ENCODE measurements around the gene TBC1D3.
"Not testable (repeated sequence)": the region's sequence is repeated elsewhere in the genome, so short reads cannot be mapped to it uniquely, and the experiment has no call there.

DNA sequence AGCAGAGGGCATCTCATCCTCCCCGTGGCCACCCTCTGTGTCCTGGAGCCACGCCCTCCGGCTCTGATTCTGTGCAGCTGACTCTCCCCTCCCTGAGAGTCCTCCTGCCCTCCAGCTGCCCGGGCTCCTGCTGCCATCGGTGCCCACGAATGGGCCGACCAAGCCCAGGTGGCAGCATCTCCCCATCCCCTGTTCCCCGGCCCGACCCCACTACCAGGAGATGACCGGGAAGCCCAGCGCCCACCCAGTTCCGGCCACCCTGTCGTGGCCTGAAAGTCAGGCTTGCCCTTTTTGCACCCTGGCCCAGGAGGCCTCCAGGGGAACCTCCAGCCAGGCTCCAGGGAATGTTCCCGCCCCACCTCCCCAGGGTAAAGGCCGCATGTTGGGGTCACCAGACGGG, 57.5 kb downstream of the TBC1D3 start:
- TF ChIP-seq, protein P1, sequence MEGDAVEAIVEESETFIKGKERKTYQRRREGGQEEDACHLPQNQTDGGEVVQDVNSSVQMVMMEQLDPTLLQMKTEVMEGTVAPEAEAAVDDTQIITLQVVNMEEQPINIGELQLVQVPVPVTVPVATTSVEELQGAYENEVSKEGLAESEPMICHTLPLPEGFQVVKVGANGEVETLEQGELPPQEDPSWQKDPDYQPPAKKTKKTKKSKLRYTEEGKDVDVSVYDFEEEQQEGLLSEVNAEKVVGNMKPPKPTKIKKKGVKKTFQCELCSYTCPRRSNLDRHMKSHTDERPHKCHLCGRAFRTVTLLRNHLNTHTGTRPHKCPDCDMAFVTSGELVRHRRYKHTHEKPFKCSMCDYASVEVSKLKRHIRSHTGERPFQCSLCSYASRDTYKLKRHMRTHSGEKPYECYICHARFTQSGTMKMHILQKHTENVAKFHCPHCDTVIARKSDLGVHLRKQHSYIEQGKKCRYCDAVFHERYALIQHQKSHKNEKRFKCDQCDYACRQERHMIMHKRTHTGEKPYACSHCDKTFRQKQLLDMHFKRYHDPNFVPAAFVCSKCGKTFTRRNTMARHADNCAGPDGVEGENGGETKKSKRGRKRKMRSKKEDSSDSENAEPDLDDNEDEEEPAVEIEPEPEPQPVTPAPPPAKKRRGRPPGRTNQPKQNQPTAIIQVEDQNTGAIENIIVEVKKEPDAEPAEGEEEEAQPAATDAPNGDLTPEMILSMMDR (IDR thresholded peaks at IDR 0.05 in 2 of 3, conservative IDR thresholded peaks at IDR 0.05 in 1 of 3; ENCODE audit: insufficient read depth in 2 of 3, low read depth in 1 of 3, low read length in 3 of 3), result not testable (repeated sequence)
- TF ChIP-seq, protein P2, sequence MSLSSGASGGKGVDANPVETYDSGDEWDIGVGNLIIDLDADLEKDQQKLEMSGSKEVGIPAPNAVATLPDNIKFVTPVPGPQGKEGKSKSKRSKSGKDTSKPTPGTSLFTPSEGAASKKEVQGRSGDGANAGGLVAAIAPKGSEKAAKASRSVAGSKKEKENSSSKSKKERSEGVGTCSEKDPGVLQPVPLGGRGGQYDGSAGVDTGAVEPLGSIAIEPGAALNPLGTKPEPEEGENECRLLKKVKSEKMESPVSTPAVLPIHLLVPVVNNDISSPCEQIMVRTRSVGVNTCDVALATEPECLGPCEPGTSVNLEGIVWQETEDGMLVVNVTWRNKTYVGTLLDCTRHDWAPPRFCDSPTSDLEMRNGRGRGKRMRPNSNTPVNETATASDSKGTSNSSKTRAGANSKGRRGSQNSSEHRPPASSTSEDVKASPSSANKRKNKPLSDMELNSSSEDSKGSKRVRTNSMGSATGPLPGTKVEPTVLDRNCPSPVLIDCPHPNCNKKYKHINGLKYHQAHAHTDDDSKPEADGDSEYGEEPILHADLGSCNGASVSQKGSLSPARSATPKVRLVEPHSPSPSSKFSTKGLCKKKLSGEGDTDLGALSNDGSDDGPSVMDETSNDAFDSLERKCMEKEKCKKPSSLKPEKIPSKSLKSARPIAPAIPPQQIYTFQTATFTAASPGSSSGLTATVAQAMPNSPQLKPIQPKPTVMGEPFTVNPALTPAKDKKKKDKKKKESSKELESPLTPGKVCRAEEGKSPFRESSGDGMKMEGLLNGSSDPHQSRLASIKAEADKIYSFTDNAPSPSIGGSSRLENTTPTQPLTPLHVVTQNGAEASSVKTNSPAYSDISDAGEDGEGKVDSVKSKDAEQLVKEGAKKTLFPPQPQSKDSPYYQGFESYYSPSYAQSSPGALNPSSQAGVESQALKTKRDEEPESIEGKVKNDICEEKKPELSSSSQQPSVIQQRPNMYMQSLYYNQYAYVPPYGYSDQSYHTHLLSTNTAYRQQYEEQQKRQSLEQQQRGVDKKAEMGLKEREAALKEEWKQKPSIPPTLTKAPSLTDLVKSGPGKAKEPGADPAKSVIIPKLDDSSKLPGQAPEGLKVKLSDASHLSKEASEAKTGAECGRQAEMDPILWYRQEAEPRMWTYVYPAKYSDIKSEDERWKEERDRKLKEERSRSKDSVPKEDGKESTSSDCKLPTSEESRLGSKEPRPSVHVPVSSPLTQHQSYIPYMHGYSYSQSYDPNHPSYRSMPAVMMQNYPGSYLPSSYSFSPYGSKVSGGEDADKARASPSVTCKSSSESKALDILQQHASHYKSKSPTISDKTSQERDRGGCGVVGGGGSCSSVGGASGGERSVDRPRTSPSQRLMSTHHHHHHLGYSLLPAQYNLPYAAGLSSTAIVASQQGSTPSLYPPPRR (CRISPR knock-in tag; IDR thresholded peaks at IDR 0.05; ENCODE audit: borderline replicate concordance), result not testable (repeated sequence)
- TF ChIP-seq FOXK2 (conservative IDR thresholded peaks at IDR 0.05 in 1 of 2, IDR thresholded peaks at IDR 0.05 in 1 of 2; ENCODE audit: low read depth in 2 of 2); PTBP1 (IDR thresholded peaks at IDR 0.05; ENCODE audit: low read depth, low read length); NFYB (IDR thresholded peaks at IDR 0.05; ENCODE audit: extremely low read depth, insufficient read length); ZEB2 (IDR thresholded peaks at IDR 0.05); GABPA (tag; conservative IDR thresholded peaks at IDR 0.05; ENCODE audit: low read depth); CREBBP (IDR thresholded peaks at IDR 0.05; ENCODE audit: low read depth, low read length); SREBF1 (IDR thresholded peaks at IDR 0.05; ENCODE audit: borderline replicate concordance, low read depth, low read length): not testable (repeated sequence)
- TF ChIP-seq, protein P3, sequence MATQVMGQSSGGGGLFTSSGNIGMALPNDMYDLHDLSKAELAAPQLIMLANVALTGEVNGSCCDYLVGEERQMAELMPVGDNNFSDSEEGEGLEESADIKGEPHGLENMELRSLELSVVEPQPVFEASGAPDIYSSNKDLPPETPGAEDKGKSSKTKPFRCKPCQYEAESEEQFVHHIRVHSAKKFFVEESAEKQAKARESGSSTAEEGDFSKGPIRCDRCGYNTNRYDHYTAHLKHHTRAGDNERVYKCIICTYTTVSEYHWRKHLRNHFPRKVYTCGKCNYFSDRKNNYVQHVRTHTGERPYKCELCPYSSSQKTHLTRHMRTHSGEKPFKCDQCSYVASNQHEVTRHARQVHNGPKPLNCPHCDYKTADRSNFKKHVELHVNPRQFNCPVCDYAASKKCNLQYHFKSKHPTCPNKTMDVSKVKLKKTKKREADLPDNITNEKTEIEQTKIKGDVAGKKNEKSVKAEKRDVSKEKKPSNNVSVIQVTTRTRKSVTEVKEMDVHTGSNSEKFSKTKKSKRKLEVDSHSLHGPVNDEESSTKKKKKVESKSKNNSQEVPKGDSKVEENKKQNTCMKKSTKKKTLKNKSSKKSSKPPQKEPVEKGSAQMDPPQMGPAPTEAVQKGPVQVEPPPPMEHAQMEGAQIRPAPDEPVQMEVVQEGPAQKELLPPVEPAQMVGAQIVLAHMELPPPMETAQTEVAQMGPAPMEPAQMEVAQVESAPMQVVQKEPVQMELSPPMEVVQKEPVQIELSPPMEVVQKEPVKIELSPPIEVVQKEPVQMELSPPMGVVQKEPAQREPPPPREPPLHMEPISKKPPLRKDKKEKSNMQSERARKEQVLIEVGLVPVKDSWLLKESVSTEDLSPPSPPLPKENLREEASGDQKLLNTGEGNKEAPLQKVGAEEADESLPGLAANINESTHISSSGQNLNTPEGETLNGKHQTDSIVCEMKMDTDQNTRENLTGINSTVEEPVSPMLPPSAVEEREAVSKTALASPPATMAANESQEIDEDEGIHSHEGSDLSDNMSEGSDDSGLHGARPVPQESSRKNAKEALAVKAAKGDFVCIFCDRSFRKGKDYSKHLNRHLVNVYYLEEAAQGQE (IDR thresholded peaks at IDR 0.05; ENCODE audit: borderline replicate concordance), result not testable (repeated sequence)
- TF ChIP-seq, protein P3 (CRISPR knock-in tag; IDR thresholded peaks at IDR 0.05; ENCODE audit: low read depth), result not testable (repeated sequence)
- TF ChIP-seq, protein P4, sequence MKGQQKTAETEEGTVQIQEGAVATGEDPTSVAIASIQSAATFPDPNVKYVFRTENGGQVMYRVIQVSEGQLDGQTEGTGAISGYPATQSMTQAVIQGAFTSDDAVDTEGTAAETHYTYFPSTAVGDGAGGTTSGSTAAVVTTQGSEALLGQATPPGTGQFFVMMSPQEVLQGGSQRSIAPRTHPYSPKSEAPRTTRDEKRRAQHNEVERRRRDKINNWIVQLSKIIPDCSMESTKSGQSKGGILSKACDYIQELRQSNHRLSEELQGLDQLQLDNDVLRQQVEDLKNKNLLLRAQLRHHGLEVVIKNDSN (CRISPR knock-in tag; IDR thresholded peaks at IDR 0.05), result not testable (repeated sequence)
